Glutamatergic neuron (in vitro differentiated cells): Measurements from ENCODE around the gene TPSD1. TPM values are rescaled to one million over a fixed set of nuclear protein-coding genes. Genes with fewer than 3 reads are reported as not detected.

Experiments
- DNase-seq: peaks from one replicate; pipeline ENCODE4 v3.0.0; 2022
- H3K27ac Mint-ChIP-seq: one replicate; pipeline ENCODE4 v1.8.0; 2020; ENCODE audit warnings: mild to moderate bottlenecking, mixed read lengths, inconsistent platforms; ENCODE audit not compliant: unreplicated experiment
- H3K27me3 Mint-ChIP-seq: one replicate; pipeline ENCODE4 v1.8.0; 2020; ENCODE audit warnings: mild to moderate bottlenecking, moderate library complexity, mixed read lengths, inconsistent platforms; ENCODE audit not compliant: unreplicated experiment
- H3K36me3 Mint-ChIP-seq: one replicate; pipeline ENCODE4 v1.8.0; 2020; ENCODE audit warnings: mild to moderate bottlenecking, mixed read lengths, inconsistent platforms; ENCODE audit not compliant: unreplicated experiment
- H3K4me1 Mint-ChIP-seq: one replicate; pipeline ENCODE4 v1.8.0; 2020; ENCODE audit warnings: mild to moderate bottlenecking, low read depth, mixed read lengths, inconsistent platforms; ENCODE audit not compliant: unreplicated experiment
- H3K4me3 Mint-ChIP-seq: one replicate; pipeline ENCODE4 v1.8.0; 2020; ENCODE audit warnings: mild to moderate bottlenecking, mixed read lengths, inconsistent platforms; ENCODE audit not compliant: unreplicated experiment
- H3K9me3 Mint-ChIP-seq: one replicate; pipeline ENCODE4 v1.8.0; 2020; ENCODE audit warnings: mild to moderate bottlenecking, moderate library complexity, mixed read lengths, inconsistent platforms; ENCODE audit not compliant: unreplicated experiment
- total RNA-seq: library from RNA; stranded (reverse); fragmentation: NEBNext Ultra II Directional; extraction: Animal tissue kit (Norgen Biotek cat#: 25700); gene quantifications from one replicate; pipeline ENCODE4 v1.2.1, GENCODE V29; 2021; ENCODE audit not compliant: unreplicated experiment
- TF ChIP-seq, protein P1 (sequence below): fragments of 200-600 bp; sonication (generic); IDR thresholded peaks from one replicate; pipeline ENCODE4 v1.5.0; 2021; ENCODE audit not compliant: partially characterized antibody, unreplicated experiment

The TPSD1 gene
- total RNA-seq, 1 donor from 2014 or later = not detected

DNA sequence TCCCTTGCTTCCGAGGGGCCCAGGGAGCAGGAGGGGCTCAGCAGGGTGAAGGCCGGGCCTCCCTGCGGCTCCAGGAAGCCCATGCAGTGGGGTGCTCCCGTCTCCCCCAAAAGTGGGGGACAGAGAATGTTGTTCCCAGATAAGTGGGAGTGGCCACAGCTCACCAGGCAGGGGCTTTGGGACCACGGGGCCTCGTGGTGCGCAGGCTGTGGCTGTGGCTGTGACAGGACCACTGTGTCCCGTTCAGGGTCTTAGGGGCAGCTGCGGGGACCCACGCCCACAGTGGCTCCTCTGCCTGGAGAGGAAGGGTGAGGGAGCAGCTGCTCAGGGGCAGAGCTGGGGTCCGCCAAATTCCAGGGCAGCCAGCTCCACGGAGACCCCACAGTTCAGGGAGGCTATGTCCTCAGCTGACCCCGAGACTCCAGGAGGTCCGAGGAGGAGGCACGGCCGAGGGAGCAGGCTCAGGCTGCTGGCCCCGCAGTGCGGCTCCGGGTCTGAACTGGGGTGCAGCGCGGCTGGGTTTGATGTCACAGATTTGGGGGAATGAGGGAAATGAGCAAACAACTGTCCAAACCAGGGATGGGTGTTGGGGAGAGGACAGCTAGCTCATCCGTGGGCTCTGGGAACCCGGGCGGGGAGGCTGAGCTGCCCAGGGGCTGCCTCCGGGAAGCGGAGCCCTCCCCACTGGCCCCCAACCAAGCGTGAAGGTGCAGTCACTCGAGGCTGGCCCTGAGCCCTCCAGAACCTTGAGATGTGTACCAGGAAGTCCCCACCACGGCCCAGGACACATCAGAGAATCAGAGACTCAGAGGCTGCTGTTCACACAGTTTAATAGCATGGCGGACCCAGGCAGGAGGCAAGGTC, 23.4 kb downstream of the TPSD1 start:
- Mint-ChIP-seq H3K27me3 (peaks cover 3% of the 10 kb centered on the region), H3K36me3 (no peaks in the 10 kb centered on the region), H3K9me3 (peaks cover 6% of the 10 kb centered on the region), H3K4me1 (peaks cover 5% of the 10 kb centered on the region), H3K27ac (no peak overlapping the region), H3K4me3 (no peak overlapping the region)
- no peak for DNase-seq
- TF ChIP-seq, protein P1, sequence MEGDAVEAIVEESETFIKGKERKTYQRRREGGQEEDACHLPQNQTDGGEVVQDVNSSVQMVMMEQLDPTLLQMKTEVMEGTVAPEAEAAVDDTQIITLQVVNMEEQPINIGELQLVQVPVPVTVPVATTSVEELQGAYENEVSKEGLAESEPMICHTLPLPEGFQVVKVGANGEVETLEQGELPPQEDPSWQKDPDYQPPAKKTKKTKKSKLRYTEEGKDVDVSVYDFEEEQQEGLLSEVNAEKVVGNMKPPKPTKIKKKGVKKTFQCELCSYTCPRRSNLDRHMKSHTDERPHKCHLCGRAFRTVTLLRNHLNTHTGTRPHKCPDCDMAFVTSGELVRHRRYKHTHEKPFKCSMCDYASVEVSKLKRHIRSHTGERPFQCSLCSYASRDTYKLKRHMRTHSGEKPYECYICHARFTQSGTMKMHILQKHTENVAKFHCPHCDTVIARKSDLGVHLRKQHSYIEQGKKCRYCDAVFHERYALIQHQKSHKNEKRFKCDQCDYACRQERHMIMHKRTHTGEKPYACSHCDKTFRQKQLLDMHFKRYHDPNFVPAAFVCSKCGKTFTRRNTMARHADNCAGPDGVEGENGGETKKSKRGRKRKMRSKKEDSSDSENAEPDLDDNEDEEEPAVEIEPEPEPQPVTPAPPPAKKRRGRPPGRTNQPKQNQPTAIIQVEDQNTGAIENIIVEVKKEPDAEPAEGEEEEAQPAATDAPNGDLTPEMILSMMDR = no peak

- no peak overlapping the region for H3K4me3 Mint-ChIP-seq
- H3K36me3 Mint-ChIP-seq = no peaks in the 10 kb centered on the region
- H3K9me3 Mint-ChIP-seq = peaks cover 6% of the 10 kb centered on the region
- peaks cover 5% of the 10 kb centered on the region for H3K4me1 Mint-ChIP-seq
- DNase-seq = no peak
- no peak overlapping the region for H3K27ac Mint-ChIP-seq
- peaks cover 4% of the 10 kb centered on the region for H3K27me3 Mint-ChIP-seq
- TF ChIP-seq, protein P1 = no peak
These were observed 24.2 kb downstream of the TPSD1 start for GRCh38 chr16:1279945-1280589.

GRCh38 chr16:1280783-1281182, 24.9 kb downstream of the TPSD1 start:
- no peak overlapping the region for H3K4me3 Mint-ChIP-seq
- no peak for DNase-seq
- H3K27me3 Mint-ChIP-seq = peaks cover 2% of the 10 kb centered on the region
- TF ChIP-seq, protein P1 = no peak
- H3K9me3 Mint-ChIP-seq = no peaks in the 10 kb centered on the region
- no peak overlapping the region for H3K27ac Mint-ChIP-seq
- H3K4me1 Mint-ChIP-seq = peaks cover 6% of the 10 kb centered on the region
- H3K36me3 Mint-ChIP-seq = no peaks in the 10 kb centered on the region

DNA sequence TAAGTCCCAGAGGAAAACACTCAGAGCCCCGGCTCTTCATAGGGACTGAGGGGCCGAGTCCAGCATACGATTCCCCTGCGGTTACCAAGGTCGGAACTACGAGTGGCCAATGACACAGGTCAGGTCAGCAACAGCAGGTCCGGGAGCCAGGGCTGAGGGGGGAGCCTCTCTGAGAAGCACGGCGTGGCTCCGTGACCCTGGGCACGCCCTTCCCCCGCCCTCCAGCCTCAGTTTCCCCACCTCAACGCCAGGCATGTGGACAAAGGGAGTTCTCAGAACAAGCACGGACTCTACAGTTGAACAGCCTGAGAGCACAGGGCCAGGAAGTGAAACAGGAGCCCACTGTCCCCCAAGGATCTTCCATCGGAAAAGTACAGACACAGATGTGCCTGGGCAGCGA, 25.6 kb downstream of the TPSD1 start:
- Mint-ChIP-seq H3K4me3 (no peak overlapping the region), H3K27me3 (peaks cover 2% of the 10 kb centered on the region), H3K9me3 (no peaks in the 10 kb centered on the region), H3K27ac (no peak overlapping the region), H3K4me1 (peaks cover 6% of the 10 kb centered on the region), H3K36me3 (no peaks in the 10 kb centered on the region)
- TF ChIP-seq, protein P1 = no peak
- DNase-seq = no peak

DNA sequence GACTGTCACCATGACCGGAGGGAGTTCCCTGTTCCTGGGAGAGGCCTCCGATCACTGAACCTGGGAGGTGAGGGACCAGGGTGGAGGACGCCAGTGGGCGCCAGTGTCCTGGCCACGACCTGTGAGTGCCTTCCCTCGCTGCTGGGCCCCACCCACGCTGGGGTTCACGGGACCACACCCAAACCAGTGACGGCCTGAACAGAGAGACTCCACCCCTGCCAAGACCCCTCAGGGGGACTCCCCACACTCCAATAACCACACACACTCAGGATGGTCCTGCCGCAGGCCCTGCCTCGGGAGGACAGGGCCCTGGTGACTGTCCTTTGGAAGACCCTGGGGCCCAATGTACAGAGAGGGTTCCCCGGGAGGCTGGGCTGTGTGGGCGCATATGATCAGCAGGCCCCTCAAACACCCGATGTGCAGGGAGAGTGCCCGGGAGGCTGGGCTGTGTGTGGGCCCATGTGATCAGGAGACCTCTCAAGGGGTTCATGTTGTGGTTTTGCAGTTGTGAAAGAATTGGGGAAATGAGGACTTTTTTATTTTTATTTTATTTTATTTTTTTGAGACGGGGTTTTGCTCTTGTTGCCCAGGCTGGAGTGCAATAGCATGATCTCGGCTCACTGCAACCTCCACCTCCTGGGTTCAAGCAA, 26.6 kb downstream of the TPSD1 start:
- no peaks in the 10 kb centered on the region for H3K36me3 Mint-ChIP-seq
- no peak overlapping the region for H3K27ac Mint-ChIP-seq
- peaks cover 6% of the 10 kb centered on the region for H3K4me1 Mint-ChIP-seq
- H3K27me3 Mint-ChIP-seq = peaks cover 2% of the 10 kb centered on the region
- H3K4me3 Mint-ChIP-seq = no peak overlapping the region
- DNase-seq = no peak
- no peaks in the 10 kb centered on the region for H3K9me3 Mint-ChIP-seq
- TF ChIP-seq, protein P1 = no peak
